ENCODE results near the gene PARS2. TPM values are rescaled to one million over a fixed set of nuclear protein-coding genes. Genes with fewer than 3 reads are reported as not detected.

Gene PARS2
- total and polyA plus RNA-seq, 10 donors, result 0.96 to 3.8 (median 3.1) TPM

DNA sequence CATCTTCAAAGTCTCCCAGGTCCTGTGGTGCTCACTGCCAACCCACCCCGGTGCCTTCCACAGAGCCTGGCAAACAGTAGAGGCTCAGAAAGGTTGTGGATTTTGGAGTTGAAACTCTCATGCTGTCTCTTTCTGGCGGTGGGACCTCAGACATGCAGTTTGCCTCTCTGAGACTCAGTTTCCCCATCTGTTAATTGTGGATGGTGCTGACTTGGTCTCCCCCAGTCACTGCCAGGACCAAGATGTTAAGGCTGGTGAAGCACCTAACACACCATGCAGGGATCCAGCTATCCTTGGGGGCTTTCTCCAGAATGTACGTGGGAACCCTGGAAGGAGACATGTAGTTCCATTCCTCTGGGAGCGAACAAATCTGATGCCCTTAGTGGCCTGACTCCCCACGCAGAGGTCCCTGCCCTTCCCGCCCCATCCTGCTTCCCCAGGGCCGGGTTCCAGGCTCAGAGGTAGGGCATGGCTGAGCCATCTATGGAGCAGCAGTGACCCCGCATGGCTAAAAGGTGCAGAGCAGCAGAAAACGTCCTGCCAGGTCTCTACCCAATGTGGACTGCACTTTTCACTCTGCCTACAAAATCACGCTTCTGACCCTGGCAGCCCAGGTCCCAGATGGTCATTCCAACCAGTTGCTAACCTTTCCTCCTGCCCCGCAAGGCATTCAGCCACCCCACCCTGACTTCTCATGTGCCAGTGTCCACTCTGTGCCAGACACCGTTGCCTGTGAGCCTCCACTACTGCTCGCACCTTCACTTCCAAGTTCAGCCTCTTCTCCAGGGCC lies 46.0 kb upstream of the PARS2 start:
- WGBS, 5 donors, result 35 to 42% (median 41%) methylated on average over 13 of the region's 13 CpGs
- Histone ChIP-seq H3K36me3 (no peaks in the 10 kb centered on the region), H3K4me3 (no peak overlapping the region), H3K27ac (no peak overlapping the region), H3K9me3 (no peaks in the 10 kb centered on the region), H3K27me3 (replicated peaks in 1 of 7) (peaks cover 0 to 5% (median 0%) of the 10 kb centered on the region in 7 donors), H3K4me1 (peaks cover 0 to 5% (median 0%) of the 10 kb centered on the region in 6 donors)
- intact Hi-C loops (cut with DNase I; ENCODE audit: low total_unique reads), result no loop called here
- TF ChIP-seq, protein P1, sequence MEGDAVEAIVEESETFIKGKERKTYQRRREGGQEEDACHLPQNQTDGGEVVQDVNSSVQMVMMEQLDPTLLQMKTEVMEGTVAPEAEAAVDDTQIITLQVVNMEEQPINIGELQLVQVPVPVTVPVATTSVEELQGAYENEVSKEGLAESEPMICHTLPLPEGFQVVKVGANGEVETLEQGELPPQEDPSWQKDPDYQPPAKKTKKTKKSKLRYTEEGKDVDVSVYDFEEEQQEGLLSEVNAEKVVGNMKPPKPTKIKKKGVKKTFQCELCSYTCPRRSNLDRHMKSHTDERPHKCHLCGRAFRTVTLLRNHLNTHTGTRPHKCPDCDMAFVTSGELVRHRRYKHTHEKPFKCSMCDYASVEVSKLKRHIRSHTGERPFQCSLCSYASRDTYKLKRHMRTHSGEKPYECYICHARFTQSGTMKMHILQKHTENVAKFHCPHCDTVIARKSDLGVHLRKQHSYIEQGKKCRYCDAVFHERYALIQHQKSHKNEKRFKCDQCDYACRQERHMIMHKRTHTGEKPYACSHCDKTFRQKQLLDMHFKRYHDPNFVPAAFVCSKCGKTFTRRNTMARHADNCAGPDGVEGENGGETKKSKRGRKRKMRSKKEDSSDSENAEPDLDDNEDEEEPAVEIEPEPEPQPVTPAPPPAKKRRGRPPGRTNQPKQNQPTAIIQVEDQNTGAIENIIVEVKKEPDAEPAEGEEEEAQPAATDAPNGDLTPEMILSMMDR (IDR thresholded peaks at IDR 0.05 in 8 of 11, conservative IDR thresholded peaks at IDR 0.05 in 3 of 11), result peak; percentile 66 to 88 (median 79)
- TF ChIP-seq POLR2A (IDR thresholded peaks at IDR 0.05), result no peak
- peak; percentile 86 for DNase-seq

DNA sequence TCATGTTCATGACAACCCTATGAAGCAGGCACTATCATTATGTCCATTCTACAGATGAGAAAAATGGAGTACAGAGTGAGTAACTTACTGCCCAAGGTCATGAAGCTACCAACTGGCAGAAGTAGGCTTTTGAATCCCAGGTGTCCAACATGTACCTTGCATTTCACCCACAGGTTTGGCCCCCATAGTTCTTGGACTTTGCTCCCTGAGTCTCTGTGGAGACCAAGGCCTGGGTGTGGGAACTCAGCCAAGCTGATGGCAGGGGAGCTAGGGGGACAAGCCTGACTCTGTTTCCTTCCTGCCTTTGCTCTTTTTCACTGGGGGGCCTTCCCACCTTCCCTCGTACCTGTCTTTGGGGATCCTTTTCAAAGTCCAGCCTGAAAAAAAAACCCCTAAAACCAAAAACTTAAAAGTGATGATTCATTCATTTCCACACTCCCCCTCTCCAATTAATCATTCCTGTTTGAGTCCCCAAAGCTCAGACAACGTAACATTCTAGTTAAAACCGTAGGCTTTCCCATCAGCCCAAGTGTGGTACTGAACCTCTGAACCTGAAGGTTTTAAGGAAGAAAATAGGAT lies 45.3 kb upstream of the PARS2 start:
- H3K27ac ChIP-seq, result no peak overlapping the region
- intact Hi-C loops (cut with DNase I; ENCODE audit: low total_unique reads), result loop anchor here (10.0 kb wide), 2 partner anchors 315 to 745 kb away; no protein-coding TSS in a partner anchor
- no peak for DNase-seq
- 30 to 56% (median 51%) methylated on average over 3 of the region's 3 CpGs for WGBS, 5 donors
- TF ChIP-seq, protein P1 (IDR thresholded peaks at IDR 0.05 in 8 of 11, conservative IDR thresholded peaks at IDR 0.05 in 3 of 11), result no peak
- TF ChIP-seq POLR2A (IDR thresholded peaks at IDR 0.05) (no peak), POLR2AphosphoS5 (IDR thresholded peaks at IDR 0.05) (no peak)
- peaks cover 0 to 5% (median 0%) of the 10 kb centered on the region in 7 donors for H3K27me3 ChIP-seq (replicated peaks in 1 of 7)
- no peaks in the 10 kb centered on the region for H3K36me3 ChIP-seq
- H3K4me1 ChIP-seq, result peaks cover 0 to 9% (median 2%) of the 10 kb centered on the region in 6 donors
- no peaks in the 10 kb centered on the region for H3K9me3 ChIP-seq
- no peak overlapping the region for H3K4me3 ChIP-seq

DNA sequence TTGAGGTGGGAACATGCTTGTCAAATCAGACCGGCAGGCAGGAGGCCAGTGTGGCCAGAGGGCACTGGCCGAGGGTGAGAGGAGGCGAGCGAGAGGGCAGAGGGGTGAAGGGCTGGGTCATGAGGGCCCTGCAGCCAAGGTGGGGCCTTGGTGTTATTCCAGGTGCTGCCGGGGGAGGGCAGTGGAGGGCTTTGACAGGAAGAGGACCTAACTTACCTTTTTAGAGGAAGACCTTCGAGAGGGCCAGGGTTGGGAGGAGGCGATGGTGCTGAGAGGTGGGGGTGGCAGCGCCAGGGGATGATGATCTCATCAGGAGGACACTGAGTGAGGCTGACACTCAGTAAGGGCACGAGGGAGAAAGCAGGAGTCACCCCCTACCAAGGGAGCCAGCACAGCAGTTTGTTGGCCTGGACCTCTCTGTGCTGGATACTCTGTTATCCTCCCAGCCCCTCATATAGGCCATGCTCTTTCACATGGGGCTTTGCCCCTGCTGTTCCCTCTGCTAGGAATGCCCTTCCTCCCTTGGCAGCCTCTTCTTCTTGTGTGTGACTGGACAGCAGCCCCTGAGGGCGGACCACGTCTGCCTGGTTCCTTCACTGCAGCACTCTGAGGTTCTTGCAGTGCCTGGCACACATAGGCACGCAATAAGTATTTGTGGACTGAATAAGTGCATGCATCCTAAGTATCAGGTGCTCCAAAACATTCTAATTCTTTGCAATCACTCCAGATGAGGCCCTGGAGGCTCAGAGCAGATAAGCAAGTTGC lies 44.3 kb upstream of the PARS2 start:
- Histone ChIP-seq H3K4me1 (peaks cover 0 to 15% (median 7%) of the 10 kb centered on the region in 6 donors), H3K9me3 (no peaks in the 10 kb centered on the region), H3K27me3 (replicated peaks in 1 of 7) (no peaks in the 10 kb centered on the region), H3K4me3 (no peak overlapping the region), H3K27ac (peak overlapping the region in 2 of 8 donors; percentile 33 to 35), H3K36me3 (no peaks in the 10 kb centered on the region)
- 82 to 90% (median 86%) methylated on average over 11 to 12 of the region's 12 CpGs for WGBS, 5 donors
- DNase-seq, result no peak
- intact Hi-C loops (cut with DNase I; ENCODE audit: low total_unique reads), result loop anchor here (10.0 kb wide), 2 partner anchors 314 to 744 kb away; no protein-coding TSS in a partner anchor
- no peak for TF ChIP-seq POLR2AphosphoS5 (IDR thresholded peaks at IDR 0.05)

DNA sequence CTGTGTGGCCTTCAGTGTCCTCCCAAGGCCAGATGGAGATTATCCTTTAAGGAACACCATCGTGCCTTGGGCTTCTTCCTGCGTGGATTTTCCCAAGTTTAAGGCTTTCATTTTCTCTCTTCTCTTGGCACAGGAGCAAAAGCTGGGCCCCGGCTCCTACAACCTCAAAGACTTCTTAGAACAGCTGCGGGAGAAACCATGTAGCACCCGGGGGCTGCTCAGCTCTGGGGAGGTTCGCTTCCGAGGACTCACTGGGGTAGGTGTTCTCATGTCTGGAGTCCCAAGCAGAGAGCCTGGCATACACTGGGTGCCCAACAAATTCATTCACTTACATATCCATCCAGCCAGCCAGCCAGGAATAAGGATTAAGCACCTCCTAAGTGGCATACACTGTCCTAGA lies 43.4 kb upstream of the PARS2 start:
- H3K27me3 ChIP-seq (replicated peaks in 1 of 7), result no peaks in the 10 kb centered on the region
- intact Hi-C loops (cut with DNase I; ENCODE audit: low total_unique reads), result loop anchor here (10.0 kb wide), 2 partner anchors 313 to 743 kb away; no protein-coding TSS in a partner anchor
- 75 to 89% (median 80%) methylated on average over 7 of the region's 7 CpGs for WGBS, 5 donors
- H3K36me3 ChIP-seq, result no peaks in the 10 kb centered on the region
- TF ChIP-seq POLR2A (IDR thresholded peaks at IDR 0.05) (no peak), POLR2AphosphoS5 (IDR thresholded peaks at IDR 0.05) (no peak)
- TF ChIP-seq, protein P1 (IDR thresholded peaks at IDR 0.05 in 8 of 11, conservative IDR thresholded peaks at IDR 0.05 in 3 of 11), result no peak
- H3K4me1 ChIP-seq, result peaks cover 0 to 15% (median 7%) of the 10 kb centered on the region in 6 donors
- DNase-seq, result no peak
- no peak overlapping the region for H3K4me3 ChIP-seq
- no peaks in the 10 kb centered on the region for H3K9me3 ChIP-seq
- peak overlapping the region in 3 of 8 donors; percentile 26 to 35 (median 33) for H3K27ac ChIP-seq
